OCI-LY3 (cell line): ENCODE measurements around the gene MAPK8IP2.

Source experiments
- H2AFZ ChIP-seq: fragments of 200-600, 300-600 bp; shearing (Covaris generic); 2 replicates; pipeline ENCODE4 v1.6.0; 2014; ENCODE audit warnings: antibody characterized with exemption, low read depth, low read length
- H3K27ac ChIP-seq: fragments of 200-600, 300-600 bp; sonication (generic); 2 replicates; pipeline ENCODE4 v1.5.1; 2014; ENCODE audit warnings: mild to moderate bottlenecking, low read length, moderate library complexity, mixed read lengths
- H3K27me3 ChIP-seq: fragments of 200-600, 300-600 bp; sonication (generic); 2 replicates; pipeline ENCODE4 v1.6.1; 2014; ENCODE audit warnings: low read depth, low read length, mixed read lengths
- H3K36me3 ChIP-seq: fragments of 200-600, 300-600 bp; sonication (generic); replicated peaks from 2 replicates; pipeline ENCODE3; 2014; ENCODE audit warnings: low read depth, low read length, mixed read lengths
- H3K4me1 ChIP-seq: fragments of 300-600, 200-600 bp; sonication (generic); 2 replicates; pipeline ENCODE4 v1.6.1; 2014; ENCODE audit warnings: low read length, mixed read lengths
- H3K4me2 ChIP-seq: fragments of 200-600, 300-600 bp; sonication (generic); 2 replicates; pipeline ENCODE4 v1.6.1; 2014; ENCODE audit warnings: low read length, mixed read lengths
- H3K4me3 ChIP-seq: fragments of 300-600, 200-600 bp; sonication (generic); 2 replicates; pipeline ENCODE4 v1.5.1; 2014; ENCODE audit warnings: antibody characterized with exemption, mild to moderate bottlenecking, low read length, moderate library complexity
- H3K79me2 ChIP-seq: fragments of 300-600, 200-600 bp; shearing (Covaris generic); 2 replicates; pipeline ENCODE4 v1.6.1; 2014; ENCODE audit warnings: mild to moderate bottlenecking, low read length, mixed read lengths
- H3K9ac ChIP-seq: fragments of 300-600, 200-600 bp; shearing (Covaris generic); 2 replicates; pipeline ENCODE4 v1.6.0; 2014; ENCODE audit warnings: mild to moderate bottlenecking, low read length, moderate library complexity
- H3K9me3 ChIP-seq: fragments of 200-600, 300-600 bp; shearing (Covaris generic); 2 replicates; pipeline ENCODE4 v1.6.1; 2014; ENCODE audit warnings: low read length, mixed read lengths; ENCODE audit not compliant: insufficient read depth
- H4K20me1 ChIP-seq: fragments of 200-600, 300-600 bp; sonication (generic); 2 replicates; pipeline ENCODE4 v1.6.1; 2016; ENCODE audit warnings: low read length, mixed read lengths; ENCODE audit not compliant: insufficient read depth
- EZH2phosphoT487 ChIP-seq: fragments of 200-600 bp; shearing (Covaris generic); IDR thresholded peaks from 2 replicates; pipeline ENCODE4 v1.6.1; 2018; ENCODE audit warnings: antibody characterized with exemption, mixed run types, low read depth
- TF ChIP-seq, protein P1 (sequence below): fragments of 200-600, 300-600 bp; sonication (generic); IDR thresholded peaks from 2 replicates; pipeline ENCODE4 v1.5.1; 2014; ENCODE audit warnings: antibody characterized with exemption, low read length, low read depth

The MAPK8IP2 gene

DNA sequence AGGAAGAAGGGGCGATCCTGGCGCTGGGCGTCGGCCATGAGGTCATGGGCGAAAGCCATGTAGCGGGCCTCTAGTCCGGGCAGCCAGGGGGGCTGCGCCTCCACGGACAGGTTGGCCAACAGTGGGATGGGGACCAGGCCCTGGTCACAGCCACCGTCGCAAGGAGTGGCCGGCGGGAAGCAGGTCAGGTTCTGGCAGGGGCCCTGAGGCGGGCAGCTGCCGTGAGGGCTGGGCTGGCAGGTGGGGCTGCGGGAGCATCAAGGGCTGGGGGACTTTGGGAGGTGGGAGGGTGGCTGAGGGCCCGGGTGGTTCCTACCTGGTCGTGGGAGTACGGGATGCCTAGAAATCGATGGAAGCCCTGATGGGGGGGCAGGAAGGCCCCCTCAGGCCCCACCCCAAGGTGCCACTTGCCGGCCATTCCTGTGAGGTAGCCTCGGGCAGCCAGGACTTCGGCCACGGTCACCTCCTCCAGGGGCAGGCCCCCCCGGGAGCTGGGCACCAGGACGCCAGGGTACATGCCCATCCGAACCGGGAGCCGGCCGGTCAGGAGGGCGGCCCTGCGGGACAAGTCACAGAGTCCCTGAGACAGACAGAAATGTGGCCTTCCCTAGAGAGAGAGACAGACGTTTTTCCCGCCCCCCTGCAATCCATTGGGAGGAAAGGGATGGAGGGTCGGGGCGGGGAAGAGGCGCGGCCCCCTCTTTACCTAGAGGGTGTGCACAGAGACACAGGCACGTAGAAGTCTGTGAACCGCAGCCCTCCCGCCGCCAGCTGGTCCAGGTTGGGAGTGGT is 26.5 kb downstream of the MAPK8IP2 start:
- Histone ChIP-seq H3K4me2 (peak overlapping the region; percentile 80), H3K4me3 (peak overlapping the region; percentile 99), H3K9ac (peak overlapping the region; percentile 82), H3K36me3 (no peaks in the 10 kb centered on the region), H4K20me1 (no peaks in the 10 kb centered on the region), H3K4me1 (peaks cover 17% of the 10 kb centered on the region), H3K27ac (no peak overlapping the region), H2AFZ (no peak overlapping the region), H3K9me3 (no peaks in the 10 kb centered on the region), H3K27me3 (no peaks in the 10 kb centered on the region), H3K79me2 (no peaks in the 10 kb centered on the region)
- TF ChIP-seq EZH2phosphoT487 = no peak

DNA sequence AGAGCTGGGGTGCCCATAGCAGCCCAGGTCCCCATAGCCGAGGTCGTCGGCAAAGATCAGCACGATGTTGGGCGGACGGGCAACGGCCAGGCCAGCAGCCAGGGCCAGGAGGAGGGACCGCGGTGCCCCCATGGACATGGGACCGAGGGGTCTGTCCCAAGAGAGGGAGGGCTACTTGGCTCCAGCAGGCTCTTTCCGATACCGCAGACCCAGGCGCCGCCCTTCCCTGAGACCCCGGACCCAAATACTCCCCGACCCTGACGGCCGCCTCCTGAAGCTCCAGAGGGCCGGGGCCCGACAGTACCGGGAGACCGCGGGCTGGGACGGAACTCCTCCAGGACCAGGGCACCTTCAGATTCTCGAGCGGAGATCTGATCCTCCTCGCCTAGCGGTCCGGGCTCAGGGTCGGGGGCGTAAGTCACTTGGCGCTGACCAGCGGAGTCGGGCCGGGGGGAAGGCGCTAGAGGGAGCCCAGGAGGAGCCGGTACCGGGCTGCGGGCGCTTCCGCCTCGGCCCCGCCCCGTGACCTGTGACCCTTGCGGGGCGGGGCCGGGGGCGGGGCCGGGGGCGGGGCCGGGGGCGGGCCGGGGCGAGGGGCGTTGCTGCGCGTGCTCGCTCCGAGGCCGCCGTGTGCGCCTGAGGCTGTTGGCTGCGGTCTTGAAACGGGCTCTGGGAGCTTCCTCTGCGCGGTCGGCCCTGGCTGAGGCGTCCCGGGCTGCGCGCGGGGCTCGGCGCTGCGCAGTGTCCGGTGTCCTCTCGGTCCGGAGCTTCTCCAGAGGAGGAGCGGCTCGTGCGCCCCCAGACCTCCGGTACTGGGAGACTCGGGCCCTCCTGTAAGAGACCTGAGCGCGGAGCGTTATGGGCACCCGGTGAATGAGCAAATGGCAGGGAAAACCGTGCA is 27.3 kb downstream of the MAPK8IP2 start, which contains the start of gene ARSA:
Gene ARSA, minus strand, starts transcription at position 511 of the 901 bp plus-strand sequence. Its CDS starts 373 bp downstream, at position 138.
- no peaks in the 10 kb centered on the region for H3K27me3 ChIP-seq
- H3K27ac ChIP-seq = no peak within 1 kb of the TSS
- peak within 1 kb of the TSS; percentile 29; the same call in 1 of the 2 replicates for H2AFZ ChIP-seq
- peak within 1 kb of the TSS; percentile 95 for H3K4me2 ChIP-seq
- H3K9me3 ChIP-seq = no peaks in the 10 kb centered on the region
- peaks cover 8% of the 10 kb centered on the region for H3K4me1 ChIP-seq
- H3K36me3 ChIP-seq = no peaks in the 10 kb centered on the region
- H3K79me2 ChIP-seq = no peaks in the 10 kb centered on the region
- TF ChIP-seq, protein P1, sequence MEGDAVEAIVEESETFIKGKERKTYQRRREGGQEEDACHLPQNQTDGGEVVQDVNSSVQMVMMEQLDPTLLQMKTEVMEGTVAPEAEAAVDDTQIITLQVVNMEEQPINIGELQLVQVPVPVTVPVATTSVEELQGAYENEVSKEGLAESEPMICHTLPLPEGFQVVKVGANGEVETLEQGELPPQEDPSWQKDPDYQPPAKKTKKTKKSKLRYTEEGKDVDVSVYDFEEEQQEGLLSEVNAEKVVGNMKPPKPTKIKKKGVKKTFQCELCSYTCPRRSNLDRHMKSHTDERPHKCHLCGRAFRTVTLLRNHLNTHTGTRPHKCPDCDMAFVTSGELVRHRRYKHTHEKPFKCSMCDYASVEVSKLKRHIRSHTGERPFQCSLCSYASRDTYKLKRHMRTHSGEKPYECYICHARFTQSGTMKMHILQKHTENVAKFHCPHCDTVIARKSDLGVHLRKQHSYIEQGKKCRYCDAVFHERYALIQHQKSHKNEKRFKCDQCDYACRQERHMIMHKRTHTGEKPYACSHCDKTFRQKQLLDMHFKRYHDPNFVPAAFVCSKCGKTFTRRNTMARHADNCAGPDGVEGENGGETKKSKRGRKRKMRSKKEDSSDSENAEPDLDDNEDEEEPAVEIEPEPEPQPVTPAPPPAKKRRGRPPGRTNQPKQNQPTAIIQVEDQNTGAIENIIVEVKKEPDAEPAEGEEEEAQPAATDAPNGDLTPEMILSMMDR = peak; percentile 31
- TF ChIP-seq EZH2phosphoT487 = no peak
- peak within 1 kb of the TSS; percentile 99 for H3K4me3 ChIP-seq
- H3K9ac ChIP-seq = peak within 1 kb of the TSS; percentile 82
- no peaks in the 10 kb centered on the region for H4K20me1 ChIP-seq

DNA sequence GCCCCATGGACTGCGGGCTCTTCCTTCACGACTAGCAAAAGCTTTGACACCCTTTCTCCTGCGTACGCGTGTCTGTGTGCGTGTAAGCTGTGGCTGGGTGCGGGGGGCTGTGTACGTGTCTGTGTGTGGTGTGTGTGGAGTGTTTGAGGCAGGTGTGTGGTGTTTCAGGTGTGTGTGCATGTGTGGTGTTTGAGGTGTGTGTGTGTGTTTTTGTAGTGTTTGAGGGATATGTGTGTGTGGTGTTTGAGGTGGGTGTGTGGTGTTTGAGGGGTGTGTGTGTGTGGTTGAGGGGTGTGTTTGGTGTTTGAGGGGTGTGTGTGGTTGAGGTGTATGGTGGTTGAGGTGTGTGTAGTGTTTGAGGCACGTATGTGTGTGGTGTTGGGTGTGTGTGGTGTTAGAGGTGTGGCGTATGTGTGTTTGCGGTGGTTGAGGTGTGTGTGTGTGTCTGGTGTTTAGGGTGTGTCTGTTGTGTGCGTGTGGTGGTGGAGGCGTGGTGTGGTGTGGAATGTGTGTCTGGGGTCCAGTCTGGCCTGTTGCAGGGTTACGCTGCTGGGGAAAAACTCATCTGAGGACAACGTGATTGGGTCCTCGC is 28.0 kb downstream of the MAPK8IP2 start:
- H3K4me3 ChIP-seq = peak overlapping the region; percentile 88
- no peaks in the 10 kb centered on the region for H4K20me1 ChIP-seq
- TF ChIP-seq EZH2phosphoT487 = no peak
- TF ChIP-seq, protein P1 = no peak
- H2AFZ ChIP-seq = peak overlapping the region; percentile 29; the same call in 1 of the 2 replicates
- H3K4me2 ChIP-seq = peak overlapping the region; percentile 95
- H3K79me2 ChIP-seq = no peaks in the 10 kb centered on the region
- H3K27ac ChIP-seq = no peak overlapping the region
- peaks cover 4% of the 10 kb centered on the region for H3K4me1 ChIP-seq
- H3K27me3 ChIP-seq = no peaks in the 10 kb centered on the region
- peak overlapping the region; percentile 69 for H3K9ac ChIP-seq
- no peaks in the 10 kb centered on the region for H3K9me3 ChIP-seq
- H3K36me3 ChIP-seq = no peaks in the 10 kb centered on the region

DNA sequence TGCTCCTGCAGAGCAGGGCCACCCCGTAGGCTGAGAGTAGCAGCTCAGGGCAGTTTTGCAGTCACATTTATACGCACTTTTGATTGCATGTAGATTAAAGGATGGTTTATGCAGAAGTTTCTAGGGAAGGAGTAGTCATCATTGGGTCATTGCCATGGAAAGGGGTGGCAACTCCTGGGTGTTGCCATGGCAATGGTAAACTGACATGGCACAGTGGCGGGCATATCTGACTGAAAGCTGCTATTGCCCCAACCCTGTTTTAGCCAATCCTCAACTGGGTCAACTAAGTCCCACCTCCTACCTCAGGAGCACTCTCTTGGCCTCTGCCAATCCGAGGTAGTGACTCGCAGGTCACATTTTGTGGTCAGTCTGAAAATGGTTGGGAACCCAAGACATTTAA is 29.8 kb downstream of the MAPK8IP2 start:
- H3K4me3 ChIP-seq = no peak overlapping the region
- no peak overlapping the region for H2AFZ ChIP-seq
- TF ChIP-seq, protein P1 = no peak
- no peak for TF ChIP-seq EZH2phosphoT487

More for the DNA sequence above, 29.8 kb downstream of the MAPK8IP2 start:
- H3K4me2 ChIP-seq = no peak overlapping the region
- H3K27ac ChIP-seq = no peak overlapping the region
- no peaks in the 10 kb centered on the region for H3K79me2 ChIP-seq
- H4K20me1 ChIP-seq = no peaks in the 10 kb centered on the region
- no peaks in the 10 kb centered on the region for H3K36me3 ChIP-seq
- no peaks in the 10 kb centered on the region for H3K9me3 ChIP-seq
- no peaks in the 10 kb centered on the region for H3K27me3 ChIP-seq
- peaks cover 4% of the 10 kb centered on the region for H3K4me1 ChIP-seq
- H3K9ac ChIP-seq = no peak overlapping the region
